NCI-H460 (cell line): Measurements from ENCODE around the gene ADCK2. TPM values are rescaled to one million over a fixed set of nuclear protein-coding genes. Genes with fewer than 3 reads are reported as not detected.
A peak's percentile ranks its signal among the peaks of the same experiment; 100 is the strongest.
"Not testable (repeated sequence)": the region's sequence is repeated elsewhere in the genome, so short reads cannot be mapped to it uniquely, and the experiment has no call there.

Source experiments
- DNase-seq: peaks from one replicate; pipeline ENCODE4 v3.0.0-alpha.2; 2016; ENCODE audit warnings: low read depth; ENCODE audit errors: extremely low read depth
- polyA plus RNA-seq: library from polyadenylated mRNA; depleted of rRNA; stranded (reverse); fragments of >200 nt; gene quantifications from 2 replicates; pipeline ENCODE4 v1.2.3, GENCODE V29; 2014; cell fraction: nucleus; rRNA removed
- total RNA-seq: library from RNA; depleted of rRNA; stranded (reverse); fragments of >200 nt; shearing (Covaris generic); gene quantifications from 2 replicates; pipeline ENCODE4 v1.2.3, GENCODE V29; 2014; rRNA removed

Gene ADCK2, protein sequence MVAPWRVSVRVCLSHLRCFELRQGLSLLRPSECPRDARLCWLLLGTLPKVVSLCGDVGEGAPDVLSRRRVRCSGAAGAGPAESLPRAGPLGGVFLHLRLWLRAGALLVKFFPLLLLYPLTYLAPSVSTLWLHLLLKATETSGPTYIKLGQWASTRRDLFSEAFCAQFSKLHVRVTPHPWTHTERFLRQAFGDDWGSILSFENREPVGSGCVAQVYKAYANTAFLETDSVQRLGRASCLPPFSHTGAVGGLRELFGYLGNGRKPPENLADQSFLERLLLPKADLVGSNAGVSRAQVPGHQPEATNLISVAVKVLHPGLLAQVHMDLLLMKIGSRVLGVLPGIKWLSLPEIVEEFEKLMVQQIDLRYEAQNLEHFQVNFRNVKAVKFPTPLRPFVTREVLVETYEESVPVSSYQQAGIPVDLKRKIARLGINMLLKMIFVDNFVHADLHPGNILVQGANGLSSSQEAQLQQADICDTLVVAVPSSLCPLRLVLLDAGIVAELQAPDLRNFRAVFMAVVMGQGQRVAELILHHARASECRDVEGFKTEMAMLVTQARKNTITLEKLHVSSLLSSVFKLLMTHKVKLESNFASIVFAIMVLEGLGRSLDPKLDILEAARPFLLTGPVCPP
- total RNA-seq, result 24.9 and 25.3 TPM in 2 replicates
- 18.9 and 19.5 TPM in 2 replicates for polyA plus RNA-seq

- DNase-seq, result peak; percentile 20
These were observed at the start of gene ADCK2 for GRCh38 chr7:140672382-140673062. ADCK2 (plus strand) TSS chr7:140672945; CDS start chr7:140673331, 386 bp downstream.

GRCh38 chr7:140623980-140624379 lies 48.8 kb upstream of the ADCK2 start:
- no peak for DNase-seq

DNA sequence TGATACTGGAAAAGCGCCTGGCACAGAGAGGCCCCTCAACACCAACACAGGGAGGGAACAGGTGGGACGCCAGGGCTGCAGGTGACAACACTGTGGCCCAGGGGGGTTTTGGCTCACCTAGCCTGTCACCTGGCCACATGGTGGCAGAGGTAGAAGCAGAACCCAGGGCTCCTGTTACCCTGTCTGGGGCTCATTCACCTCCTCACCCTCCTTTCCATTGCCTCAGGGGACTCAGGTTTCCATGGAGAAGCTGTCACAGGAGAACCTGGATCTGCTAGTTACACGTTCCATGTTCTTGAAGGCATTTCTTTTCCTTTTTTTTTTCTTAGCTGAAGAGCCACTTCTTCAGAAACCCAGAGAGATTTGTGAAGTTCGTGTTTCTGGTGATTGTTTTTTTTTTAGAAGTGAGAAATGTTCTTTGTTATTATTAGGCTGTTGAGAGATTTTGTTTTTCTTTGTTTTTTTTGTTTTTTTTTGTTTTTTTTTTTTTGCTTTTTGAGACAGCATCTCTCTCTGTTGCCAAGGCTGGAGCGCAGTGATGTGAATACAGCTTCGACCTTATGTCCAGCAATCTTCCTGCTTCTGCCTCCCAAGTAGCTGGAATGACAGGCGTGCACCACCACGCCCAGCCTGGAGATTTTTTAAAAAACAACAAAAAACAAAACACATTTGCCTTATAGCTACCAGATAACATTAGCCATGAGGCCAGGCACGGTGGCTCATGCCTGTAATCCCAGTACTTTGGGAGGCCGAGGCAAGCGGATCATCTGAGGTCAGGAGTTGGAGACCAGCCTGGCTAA lies 48.2 kb upstream of the ADCK2 start:
- DNase-seq, result no peak

GRCh38 chr7:140625192-140625558 lies 47.6 kb upstream of the ADCK2 start:
- not testable (repeated sequence) for DNase-seq

- no peak for DNase-seq
These were observed 46.6 kb upstream of the ADCK2 start for GRCh38 chr7:140625908-140626868.

GRCh38 chr7:140631021-140631420 lies 41.7 kb upstream of the ADCK2 start:
- no peak for DNase-seq

DNA sequence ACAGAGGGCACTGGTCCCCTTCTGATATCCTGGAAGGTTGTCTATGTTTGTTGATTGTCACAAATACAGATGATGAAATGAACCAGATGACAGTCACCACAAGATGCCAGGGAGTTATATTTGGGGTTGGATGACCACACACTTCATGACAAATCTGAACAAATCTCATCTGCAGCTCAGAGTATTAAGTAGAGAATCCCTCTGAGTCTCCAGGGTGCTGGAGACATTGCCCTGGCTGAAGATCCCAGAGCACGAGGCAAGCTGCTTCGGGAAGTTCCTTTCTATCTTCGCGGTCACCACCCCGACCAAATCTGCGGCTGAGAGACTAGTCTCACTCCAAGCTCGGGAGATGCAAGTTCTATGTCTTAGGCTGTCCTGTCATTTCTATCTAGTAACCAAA lies 41.1 kb upstream of the ADCK2 start:
- no peak for DNase-seq

GRCh38 chr7:140635345-140635744 lies 37.4 kb upstream of the ADCK2 start:
- no peak for DNase-seq

GRCh38 chr7:140635816-140636215 lies 36.9 kb upstream of the ADCK2 start:
- no peak for DNase-seq

- no peak for DNase-seq
These were observed 35.3 kb upstream of the ADCK2 start for GRCh38 chr7:140637400-140637799.

DNA sequence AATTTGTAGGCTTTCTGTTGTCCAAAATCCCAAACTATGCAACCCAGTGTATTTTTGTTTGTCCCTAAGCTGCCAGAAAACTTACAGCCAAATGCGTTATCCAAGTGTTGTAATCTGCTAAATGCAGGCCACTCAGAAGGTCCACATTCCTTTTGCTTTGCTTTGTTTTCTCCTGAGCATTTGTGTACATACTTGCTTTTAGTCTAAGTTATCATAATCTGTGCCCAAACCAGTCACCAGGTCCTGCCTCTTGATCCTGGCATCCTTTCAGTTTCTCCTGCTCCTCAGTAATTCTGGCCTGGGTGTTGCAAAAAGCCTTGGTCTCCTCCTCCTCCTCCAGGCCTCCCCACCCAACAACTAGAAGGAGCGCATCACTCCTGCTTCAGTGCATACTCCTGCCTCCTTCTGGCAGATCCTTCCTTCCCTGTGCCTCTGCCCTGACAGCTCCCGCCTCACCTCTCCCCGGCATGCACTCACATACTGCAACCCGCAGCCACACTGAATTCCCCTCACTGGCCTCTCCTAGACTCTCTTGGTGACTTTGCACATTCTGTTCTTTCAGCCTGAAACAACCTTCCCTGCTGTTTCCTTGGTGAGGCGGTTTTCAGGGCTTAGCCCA lies 34.5 kb upstream of the ADCK2 start:
- no peak for DNase-seq

- no peak for DNase-seq
These were observed 33.2 kb upstream of the ADCK2 start for GRCh38 chr7:140639366-140640053.

GRCh38 chr7:140640060-140640637 lies 32.6 kb upstream of the ADCK2 start:
- no peak for DNase-seq

- no peak for DNase-seq
These were observed 31.8 kb upstream of the ADCK2 start, which contains the start of gene DENND2A for GRCh38 chr7:140640727-140641523. DENND2A (minus strand) TSS chr7:140640813; CDS start chr7:140602397, 38,416 bp downstream.

GRCh38 chr7:140641524-140642195 lies 31.1 kb upstream of the ADCK2 start:
- DNase-seq, result no peak

DNA sequence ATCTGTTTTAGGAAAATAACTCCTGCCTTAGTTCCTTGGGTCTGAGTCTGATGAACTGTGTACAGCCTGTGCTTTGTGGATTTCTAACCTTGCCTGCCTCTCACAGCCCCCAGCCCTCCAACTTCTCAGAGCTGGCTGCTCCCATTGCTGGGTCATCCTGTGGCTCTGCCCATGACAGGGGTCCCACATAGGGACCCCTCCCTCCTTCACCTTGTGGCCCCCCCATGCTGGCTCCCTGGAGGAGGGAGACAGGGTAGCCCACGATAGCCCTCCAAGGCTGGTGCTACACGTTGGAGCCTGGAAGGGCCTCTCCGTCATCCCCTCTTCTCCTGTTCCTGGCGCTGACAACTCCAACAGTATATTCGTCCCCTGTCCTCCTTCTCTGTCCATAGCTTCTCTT lies 29.3 kb upstream of the ADCK2 start:
- DNase-seq, result no peak

- not testable (repeated sequence) for DNase-seq
These were observed 28.0 kb upstream of the ADCK2 start for GRCh38 chr7:140644761-140645160.
